Stomach (tissue), 9 donors: ENCODE data around the gene PIAS1. TPM values are rescaled to one million over a fixed set of nuclear protein-coding genes. Genes with fewer than 3 reads are reported as not detected.

Source experiments
- DNase-seq, 2 donors: peaks; one replicate each; pipeline versions ENCODE4 v3.0.0 to v3.0.0-alpha.2; 2013 to 2019
- H3K27ac ChIP-seq, 5 donors: fragments of 200-600 bp in 4 of 5; sonication (generic) in 4 of 5; one replicate each; pipeline ENCODE4 v1.5.1; 2013 to 2019; ENCODE audit warnings: mild to moderate bottlenecking in 1 of 5, moderate library complexity in 1 of 5
- H3K27me3 ChIP-seq, 3 donors: fragments of 200-600 bp; sonication (generic); one replicate each; pipeline ENCODE4 v1.5.1; 2017 to 2019; ENCODE audit warnings: mixed run types in 1 of 3
- H3K36me3 ChIP-seq, 4 donors: fragments of 200-600 bp; sonication (generic); 1 replicate in 3 of 4; 2 replicates in 1 of 4; pipeline ENCODE4 v1.5.1; 2016 to 2019
- H3K4me1 ChIP-seq, 4 donors: fragments of 200-600 bp; sonication (generic); one replicate each; pipeline ENCODE4 v1.5.1; 2016 to 2019
- H3K4me3 ChIP-seq, 4 donors: fragments of 200-600 bp; sonication (generic) in 3 of 4; one replicate each; pipeline ENCODE4 v1.5.1; 2016 to 2019; ENCODE audit warnings: mild to moderate bottlenecking in 1 of 4
- H3K9me3 ChIP-seq, 4 donors: fragments of 200-600 bp; sonication (generic); one replicate each; pipeline ENCODE4 v1.5.1; 2016 to 2019
- EP300 ChIP-seq: sonication (generic); formaldehyde crosslinking; IDR thresholded peaks from one replicate; pipeline ENCODE4 v1.6.1; 2017; ENCODE audit warnings: antibody characterized with exemption
- POLR2A ChIP-seq, 4 donors: fragments of 450-650 bp; IDR thresholded peaks; one replicate each; pipeline ENCODE4 v1.6.1; 2016; ENCODE audit warnings: antibody characterized with exemption in 4 of 4, control low read depth in 2 of 4, mild to moderate bottlenecking in 1 of 4, moderate library complexity in 1 of 4
- POLR2AphosphoS5 ChIP-seq, 3 donors: sonication (generic); formaldehyde crosslinking; IDR thresholded peaks; one replicate each; pipeline ENCODE4 v1.6.1; 2016; ENCODE audit warnings: antibody characterized with exemption in 3 of 3
- WGBS, 5 donors: extraction: QIAGEN DNeasy Blood & Tissue Kit in 3 of 5; methylation state at CpG; one replicate each; pipeline versions ENCODE4 v1.1.5 to v1.1.7; 2013 to 2018; 5-methylcytosine and 5-hydroxymethylcytosine counted together
- intact Hi-C: fragments of 100-400 bp; cut with DNase I; formaldehyde crosslinking; loops from one replicate; pipeline ENCODE4 v1.15.1; 2023; ENCODE audit warnings: low total_unique reads
- polyA plus RNA-seq, 3 donors: library from polyadenylated mRNA; stranded (reverse); fragments of 200-250 nt; gene quantifications; one replicate each; pipeline ENCODE4 v1.2.3, GENCODE V29; 2013
- total RNA-seq, 5 donors: library from RNA; depleted of rRNA; stranded (reverse); fragments of >200 nt; gene quantifications; one replicate each; pipeline versions ENCODE4 v1.1.0 to v1.2.3, GENCODE V29; 2014 to 2016
- TF ChIP-seq, protein P1 (sequence below), 7 experiments: fragments of 450-650 bp in 4 of 7; fragments of 200-600 bp in 3 of 7; sonication (generic) in 3 of 7; IDR thresholded peaks; one replicate each; pipeline ENCODE4 v1.5.1; 2016 to 2019; ENCODE audit warnings: antibody characterized with exemption in 7 of 7, control low read depth in 2 of 7, mild to moderate bottlenecking in 1 of 7
- donor health status: healthy with polysubstance abuse.
- donor health status: Bipolar disorder and iron deficiency.
- donor health status: healthy.

The PIAS1 gene
- total and polyA plus RNA-seq, 8 donors: 7.9 to 56.6 (median 38.8) TPM

DNA sequence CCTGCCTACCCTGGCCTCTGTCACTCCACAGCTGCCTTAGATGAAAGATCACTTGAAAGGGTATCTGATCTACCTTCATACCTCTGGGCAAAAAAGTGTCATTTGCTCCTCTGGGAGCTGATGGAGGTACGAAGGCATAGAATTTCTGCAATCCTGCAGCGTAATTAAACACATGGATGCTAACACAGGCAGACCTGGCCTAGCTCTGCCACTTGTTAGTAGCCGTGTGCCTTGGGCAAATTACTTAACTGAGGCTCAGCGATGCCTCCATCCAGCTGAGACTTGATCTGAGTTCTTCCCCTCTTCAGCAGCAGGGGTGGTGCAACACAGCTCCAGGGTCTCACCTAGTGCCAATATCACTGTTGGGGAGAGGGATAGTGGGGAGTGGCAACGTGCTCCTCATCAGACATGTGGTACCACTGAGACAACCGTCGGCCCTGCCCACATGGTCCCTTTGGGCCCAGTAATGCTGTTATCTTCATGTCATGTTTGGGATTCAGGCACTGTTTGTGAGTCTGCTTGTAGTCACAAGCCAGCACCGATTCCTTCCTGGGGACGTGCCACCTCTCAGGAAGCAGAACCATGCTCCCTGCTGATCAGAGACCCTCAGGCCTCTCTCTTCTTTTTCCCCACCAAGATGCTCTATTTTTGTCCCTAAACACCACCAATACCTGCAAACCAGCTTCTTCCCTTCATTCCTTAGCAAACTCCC, 34.1 kb upstream of the PIAS1 start:
- H3K4me1 ChIP-seq: peaks cover 0 to 18% (median 7%) of the 10 kb centered on the region in 4 donors
- H3K27me3 ChIP-seq: no peaks in the 10 kb centered on the region
- no peak overlapping the region for H3K27ac ChIP-seq
- intact Hi-C loops: no loop called here
- H3K9me3 ChIP-seq: no peaks in the 10 kb centered on the region
- TF ChIP-seq, protein P1, sequence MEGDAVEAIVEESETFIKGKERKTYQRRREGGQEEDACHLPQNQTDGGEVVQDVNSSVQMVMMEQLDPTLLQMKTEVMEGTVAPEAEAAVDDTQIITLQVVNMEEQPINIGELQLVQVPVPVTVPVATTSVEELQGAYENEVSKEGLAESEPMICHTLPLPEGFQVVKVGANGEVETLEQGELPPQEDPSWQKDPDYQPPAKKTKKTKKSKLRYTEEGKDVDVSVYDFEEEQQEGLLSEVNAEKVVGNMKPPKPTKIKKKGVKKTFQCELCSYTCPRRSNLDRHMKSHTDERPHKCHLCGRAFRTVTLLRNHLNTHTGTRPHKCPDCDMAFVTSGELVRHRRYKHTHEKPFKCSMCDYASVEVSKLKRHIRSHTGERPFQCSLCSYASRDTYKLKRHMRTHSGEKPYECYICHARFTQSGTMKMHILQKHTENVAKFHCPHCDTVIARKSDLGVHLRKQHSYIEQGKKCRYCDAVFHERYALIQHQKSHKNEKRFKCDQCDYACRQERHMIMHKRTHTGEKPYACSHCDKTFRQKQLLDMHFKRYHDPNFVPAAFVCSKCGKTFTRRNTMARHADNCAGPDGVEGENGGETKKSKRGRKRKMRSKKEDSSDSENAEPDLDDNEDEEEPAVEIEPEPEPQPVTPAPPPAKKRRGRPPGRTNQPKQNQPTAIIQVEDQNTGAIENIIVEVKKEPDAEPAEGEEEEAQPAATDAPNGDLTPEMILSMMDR (IDR thresholded peaks at IDR 0.05): no peak
- TF ChIP-seq POLR2A (IDR thresholded peaks at IDR 0.05): no peak
- no peak for TF ChIP-seq EP300
- no peak for TF ChIP-seq POLR2AphosphoS5 (IDR thresholded peaks at IDR 0.05)
- no peaks in the 10 kb centered on the region for H3K36me3 ChIP-seq
- 73 to 91% (median 82%) methylated on average over 7 to 9 of the region's 9 CpGs for WGBS, 5 donors
- no peak overlapping the region for H3K4me3 ChIP-seq
- DNase-seq: no peak

DNA sequence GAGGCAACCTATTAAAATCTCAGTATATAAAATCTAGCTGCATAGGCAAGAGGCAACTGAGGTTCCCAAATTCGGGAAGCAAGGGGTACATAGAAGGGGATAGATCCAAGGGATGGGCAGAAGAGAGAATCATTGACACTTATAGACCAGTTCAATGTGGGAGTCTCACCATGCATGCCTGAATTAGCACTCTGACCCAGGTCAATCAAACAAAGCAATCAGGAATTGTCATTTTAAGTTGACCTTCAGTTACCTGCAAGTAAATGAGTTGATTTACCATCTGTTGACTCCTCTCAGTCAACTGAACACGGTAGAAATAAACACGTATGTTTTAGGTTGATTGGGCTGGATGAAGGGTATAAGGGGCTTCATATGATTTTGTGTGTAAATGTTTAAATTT, 33.4 kb upstream of the PIAS1 start:
- no peak overlapping the region for H3K4me3 ChIP-seq
- intact Hi-C loops: no loop called here
- no peak for DNase-seq
- no peak for TF ChIP-seq POLR2A (IDR thresholded peaks at IDR 0.05)
- TF ChIP-seq, protein P1 (IDR thresholded peaks at IDR 0.05): no peak
- no peak overlapping the region for H3K27ac ChIP-seq
- no peaks in the 10 kb centered on the region for H3K27me3 ChIP-seq
- no peaks in the 10 kb centered on the region for H3K9me3 ChIP-seq
- peaks cover 0 to 20% (median 11%) of the 10 kb centered on the region in 4 donors for H3K4me1 ChIP-seq
- H3K36me3 ChIP-seq: no peaks in the 10 kb centered on the region
- 55 to 70% (median 63%) methylated on average over 3 of the region's 3 CpGs for WGBS, 5 donors

DNA sequence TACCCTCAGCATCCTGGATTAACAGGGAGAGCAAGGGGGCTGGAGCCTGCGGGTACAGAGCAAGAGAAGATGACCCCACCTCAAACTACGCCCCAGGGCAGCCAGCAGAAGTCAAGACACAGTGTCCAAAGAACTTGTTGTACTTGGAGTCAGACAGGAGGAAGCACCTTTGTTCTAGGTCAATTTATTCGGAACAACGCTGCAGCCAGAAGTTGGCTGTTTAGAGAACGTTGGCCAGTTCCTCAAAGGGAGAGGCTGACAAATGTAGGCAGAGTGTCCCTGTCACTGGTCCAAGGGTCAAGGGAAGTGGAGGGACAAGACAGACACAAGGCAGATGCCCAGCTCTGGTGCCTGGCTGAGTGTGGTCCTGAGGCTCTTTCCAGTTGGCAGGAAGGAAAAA, 32.1 kb upstream of the PIAS1 start:
- no peak for DNase-seq
- Histone ChIP-seq H3K4me1 (peaks cover 0 to 33% (median 22%) of the 10 kb centered on the region in 4 donors), H3K36me3 (no peaks in the 10 kb centered on the region), H3K27ac (peak overlapping the region in 1 of 5 donors; percentile 41), H3K9me3 (no peaks in the 10 kb centered on the region), H3K27me3 (no peaks in the 10 kb centered on the region), H3K4me3 (no peak overlapping the region)
- 47 to 75% (median 65%) methylated on average over 5 of the region's 5 CpGs for WGBS, 5 donors
- TF ChIP-seq POLR2A (IDR thresholded peaks at IDR 0.05) (no peak), POLR2AphosphoS5 (IDR thresholded peaks at IDR 0.05) (peak in 1 of 3 donors; percentile 12), EP300 (peak; percentile 85)
- intact Hi-C loops: no loop called here

DNA sequence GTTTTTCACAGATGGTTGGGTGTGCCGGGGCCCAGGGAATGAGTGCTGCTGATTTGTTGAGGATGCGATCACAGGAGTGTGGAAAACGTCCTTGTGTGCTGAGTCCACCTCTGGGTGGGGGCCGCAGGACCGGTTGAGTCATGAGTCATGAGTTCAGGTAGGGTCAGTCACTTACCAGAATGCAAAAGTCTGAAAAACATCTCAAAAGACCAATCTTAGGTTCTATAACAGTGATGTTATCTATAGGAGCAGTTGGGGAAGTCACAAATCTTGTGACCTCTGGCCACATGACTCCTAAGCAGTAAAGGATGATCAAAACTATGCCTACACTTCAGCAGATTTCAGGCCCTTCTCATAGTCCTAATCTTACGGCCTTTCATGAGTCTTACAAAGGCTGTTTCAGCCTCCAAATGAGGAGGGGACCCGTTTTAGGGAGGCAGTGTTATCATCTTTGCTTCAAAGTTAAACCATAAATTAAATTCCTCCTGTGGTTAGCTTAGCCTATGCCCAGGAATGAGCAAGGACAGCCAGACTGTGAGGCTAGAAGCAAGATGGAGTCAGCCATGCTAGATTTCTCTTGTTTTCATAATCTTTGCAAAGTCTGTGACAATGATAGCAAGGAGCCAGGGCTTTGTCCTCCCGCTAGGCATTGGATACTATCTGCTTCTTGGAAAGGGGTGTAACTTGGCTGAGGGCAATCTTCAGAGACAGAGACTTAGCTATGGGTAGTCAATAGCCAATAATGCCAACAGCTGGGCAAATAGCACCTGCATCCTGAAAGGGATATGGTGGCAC, 30.6 kb upstream of the PIAS1 start:
- TF ChIP-seq POLR2A (IDR thresholded peaks at IDR 0.05) (no peak), POLR2AphosphoS5 (IDR thresholded peaks at IDR 0.05) (no peak), EP300 (no peak)
- TF ChIP-seq, protein P1 (IDR thresholded peaks at IDR 0.05): no peak

More for the DNA sequence above, 30.6 kb upstream of the PIAS1 start:
- no peak overlapping the region for H3K27ac ChIP-seq
- no peaks in the 10 kb centered on the region for H3K9me3 ChIP-seq
- H3K4me1 ChIP-seq: peaks cover 0 to 35% (median 22%) of the 10 kb centered on the region in 4 donors
- no peaks in the 10 kb centered on the region for H3K36me3 ChIP-seq
- no peak for DNase-seq
- WGBS, 5 donors: 85 to 91% (median 88%) methylated on average over 8 of the region's 8 CpGs
- no peak overlapping the region for H3K4me3 ChIP-seq
- no peaks in the 10 kb centered on the region for H3K27me3 ChIP-seq
- intact Hi-C loops: no loop called here
